ENCODE measurements around the gene PIP4K2A.

Gene PIP4K2A

GRCh38 chr10:22542773-22543172 lies 171.6 kb downstream of the PIP4K2A start:
- H3K36me3 ChIP-seq (ENCODE audit: low read length), result no peaks in the 10 kb centered on the region
- no peak overlapping the region for H3K9ac ChIP-seq (ENCODE audit: low read length)
- H3K4me2 ChIP-seq (ENCODE audit: low read depth, low read length, poor library complexity, severe bottlenecking), result no peak overlapping the region
- no peaks in the 10 kb centered on the region for H3K9me3 ChIP-seq (ENCODE audit: insufficient read depth, low read length)
- no peak overlapping the region for H3K27ac ChIP-seq (ENCODE audit: low read depth, low read length)
- no peaks in the 10 kb centered on the region for H3K27me3 ChIP-seq (ENCODE audit: low read length)
- no peak overlapping the region for H2AFZ ChIP-seq (ENCODE audit: low read depth, low read length, severe bottlenecking)
- H3K9me2 ChIP-seq (replicated peaks; ENCODE audit: insufficient read depth, low read length), result no peaks in the 10 kb centered on the region
- TF ChIP-seq CTCF (IDR thresholded peaks at IDR 0.05; ENCODE audit: insufficient read depth, low read length, poor library complexity, severe bottlenecking) (no peak), EZH2phosphoT487 (conservative IDR thresholded peaks at IDR 0.05; ENCODE audit: low read length) (no peak)
- no peak overlapping the region for H3K4me3 ChIP-seq (ENCODE audit: insufficient read depth, low read length, poor library complexity, severe bottlenecking)
- H3K79me2 ChIP-seq (ENCODE audit: insufficient read depth, low read length), result no peaks in the 10 kb centered on the region
- H4K20me1 ChIP-seq (ENCODE audit: low read depth, low read length), result no peaks in the 10 kb centered on the region
- H3F3A ChIP-seq (ENCODE audit: insufficient read depth), result no peaks in the 10 kb centered on the region

GRCh38 chr10:22541900-22542299 lies 172.5 kb downstream of the PIP4K2A start:
- Histone ChIP-seq H3K9me3 (ENCODE audit: insufficient read depth, low read length) (no peaks in the 10 kb centered on the region), H3K27me3 (ENCODE audit: low read length) (no peaks in the 10 kb centered on the region), H4K20me1 (ENCODE audit: low read depth, low read length) (no peaks in the 10 kb centered on the region), H3F3A (ENCODE audit: insufficient read depth) (no peaks in the 10 kb centered on the region), H3K9me2 (replicated peaks; ENCODE audit: insufficient read depth, low read length) (no peaks in the 10 kb centered on the region), H3K79me2 (ENCODE audit: insufficient read depth, low read length) (no peaks in the 10 kb centered on the region), H3K27ac (ENCODE audit: low read depth, low read length) (no peak overlapping the region), H3K9ac (ENCODE audit: low read length) (no peak overlapping the region), H3K36me3 (ENCODE audit: low read length) (no peaks in the 10 kb centered on the region), H3K4me3 (ENCODE audit: insufficient read depth, low read length, poor library complexity, severe bottlenecking) (no peak overlapping the region), H2AFZ (ENCODE audit: low read depth, low read length, severe bottlenecking) (no peak overlapping the region), H3K4me2 (ENCODE audit: low read depth, low read length, poor library complexity, severe bottlenecking) (no peak overlapping the region)
- TF ChIP-seq CTCF (IDR thresholded peaks at IDR 0.05; ENCODE audit: insufficient read depth, low read length, poor library complexity, severe bottlenecking) (no peak), EZH2phosphoT487 (conservative IDR thresholded peaks at IDR 0.05; ENCODE audit: low read length) (no peak)

- Histone ChIP-seq H3K4me3 (ENCODE audit: insufficient read depth, low read length, poor library complexity, severe bottlenecking) (no peak overlapping the region), H3F3A (ENCODE audit: insufficient read depth) (no peaks in the 10 kb centered on the region), H3K79me2 (ENCODE audit: insufficient read depth, low read length) (no peaks in the 10 kb centered on the region), H3K36me3 (ENCODE audit: low read length) (no peaks in the 10 kb centered on the region), H3K27ac (ENCODE audit: low read depth, low read length) (no peak overlapping the region), H3K9me2 (replicated peaks; ENCODE audit: insufficient read depth, low read length) (no peaks in the 10 kb centered on the region), H3K9ac (ENCODE audit: low read length) (no peak overlapping the region), H3K4me2 (ENCODE audit: low read depth, low read length, poor library complexity, severe bottlenecking) (no peak overlapping the region), H4K20me1 (ENCODE audit: low read depth, low read length) (no peaks in the 10 kb centered on the region), H2AFZ (ENCODE audit: low read depth, low read length, severe bottlenecking) (no peak overlapping the region), H3K27me3 (ENCODE audit: low read length) (no peaks in the 10 kb centered on the region), H3K9me3 (ENCODE audit: insufficient read depth, low read length) (no peaks in the 10 kb centered on the region)
- no peak for TF ChIP-seq EZH2phosphoT487 (conservative IDR thresholded peaks at IDR 0.05; ENCODE audit: low read length)
- TF ChIP-seq CTCF (IDR thresholded peaks at IDR 0.05; ENCODE audit: insufficient read depth, low read length, poor library complexity, severe bottlenecking), result no peak
These were observed 174.6 kb downstream of the PIP4K2A start for GRCh38 chr10:22539579-22540298.
